HG03442 (cell line): ENCODE data around the gene VMP1.
A peak's percentile ranks its signal among the peaks of the same experiment; 100 is the strongest.

Experiments used
- ATAC-seq: cut with Tn5 transposase; IDR thresholded peaks from one replicate; pipeline ENCODE4 v1.9.1; 2021; ENCODE audit warnings: mild to moderate bottlenecking, moderate library complexity; ENCODE audit not compliant: unreplicated experiment

The VMP1 gene

GRCh38 chr17:59707149-59707970 is at the start of gene VMP1, which contains the start of gene PTRH2:
Gene VMP1 (plus strand): TSS chr17:59707654. CDS start chr17:59731447, 23,793 bp downstream.
Gene PTRH2 (minus strand): TSS chr17:59707430. CDS start chr17:59697978, 9,452 bp downstream.
- peak; percentile 95 for ATAC-seq

- ATAC-seq = no peak
These were observed 41.2 kb upstream of the VMP1 start for GRCh38 chr17:59666235-59666634.

- no peak for ATAC-seq
These were observed 38.6 kb upstream of the VMP1 start for GRCh38 chr17:59668816-59669215.

GRCh38 chr17:59669411-59669810 is 38.0 kb upstream of the VMP1 start:
- ATAC-seq = no peak

GRCh38 chr17:59669944-59670343 is 37.5 kb upstream of the VMP1 start:
- no peak for ATAC-seq

GRCh38 chr17:59671386-59671785 is 36.1 kb upstream of the VMP1 start:
- no peak for ATAC-seq

GRCh38 chr17:59675231-59675630 is 32.2 kb upstream of the VMP1 start:
- ATAC-seq = no peak

GRCh38 chr17:59676716-59677115 is 30.7 kb upstream of the VMP1 start:
- ATAC-seq = no peak

- ATAC-seq = no peak
These were observed 28.5 kb upstream of the VMP1 start for GRCh38 chr17:59678918-59679317.

- ATAC-seq = no peak
These were observed 27.1 kb upstream of the VMP1 start for GRCh38 chr17:59680314-59680713.

GRCh38 chr17:59683283-59683682 is 24.2 kb upstream of the VMP1 start:
- ATAC-seq = no peak

- ATAC-seq = no peak
These were observed 22.5 kb upstream of the VMP1 start for GRCh38 chr17:59684967-59685366.

- ATAC-seq = no peak
These were observed 19.4 kb upstream of the VMP1 start for GRCh38 chr17:59688008-59688407.

GRCh38 chr17:59688496-59688895 is 19.0 kb upstream of the VMP1 start:
- ATAC-seq = no peak

- ATAC-seq = no peak
These were observed 13.9 kb upstream of the VMP1 start for GRCh38 chr17:59693582-59693981.

- no peak for ATAC-seq
These were observed 13.1 kb upstream of the VMP1 start for GRCh38 chr17:59694344-59694743.

GRCh38 chr17:59695945-59696681 is 11.3 kb upstream of the VMP1 start:
- ATAC-seq = no peak

GRCh38 chr17:59696682-59697277 is 10.7 kb upstream of the VMP1 start:
- no peak for ATAC-seq

- no peak for ATAC-seq
These were observed 9.3 kb upstream of the VMP1 start for GRCh38 chr17:59698143-59698542.

- ATAC-seq = no peak
These were observed 8.2 kb upstream of the VMP1 start for GRCh38 chr17:59699218-59699617.

GRCh38 chr17:59699786-59700185 is 7.7 kb upstream of the VMP1 start:
- ATAC-seq = no peak

- ATAC-seq = no peak
These were observed 5.2 kb upstream of the VMP1 start for GRCh38 chr17:59702304-59702703.
